Activated T-helper 1 cell treated with anti-CD3 and anti-CD28 coated beads, Interleukin-12 subunit alpha, Interleukin-12 subunit beta, Interleukin-2, Interleukin-4 antibody, amounts not matched to agents 30 ng/mL and 10 ng/mL and 1 ng/mL, durations not matched to agents 14 hours and 24 hours and 36 hours (primary cell): ENCODE results near the gene HIVEP1. TPM values are rescaled to one million over a fixed set of nuclear protein-coding genes. Genes with fewer than 3 reads are reported as not detected.

ENCODE experiments used
- DNase-seq: peaks from one replicate; pipeline ENCODE4 v3.0.0; 2021; ENCODE audit warnings: low spot score
- H3K27ac Mint-ChIP-seq: one replicate; pipeline ENCODE4 v1.8.0; 2021; ENCODE audit warnings: mild to moderate bottlenecking, mixed read lengths
- H3K27me3 Mint-ChIP-seq: one replicate; pipeline ENCODE4 v1.8.0; 2022; ENCODE audit warnings: mild to moderate bottlenecking, moderate library complexity, mixed read lengths; ENCODE audit not compliant: insufficient read depth
- H3K36me3 Mint-ChIP-seq: one replicate; pipeline ENCODE4 v1.8.0; 2021; ENCODE audit warnings: low read depth, mixed read lengths
- H3K4me1 Mint-ChIP-seq: one replicate; pipeline ENCODE4 v1.8.0; 2021; ENCODE audit warnings: low read depth, mixed read lengths
- H3K4me3 Mint-ChIP-seq: one replicate; pipeline ENCODE4 v1.8.0; 2021; ENCODE audit warnings: mild to moderate bottlenecking, moderate library complexity, mixed read lengths
- H3K9me3 Mint-ChIP-seq: one replicate; pipeline ENCODE4 v1.8.0; 2021; ENCODE audit warnings: mixed read lengths
- intact Hi-C: fragments of 100-400 bp; cut with micrococcal nuclease; formaldehyde crosslinking; loops from one replicate; pipeline ENCODE4 v1.15.1; 2024
- total RNA-seq: library from RNA; stranded (reverse); gene quantifications from 2 replicates; pipeline ENCODE4 v1.2.3, GENCODE V29; 2022

HIVEP1 gene
- total RNA-seq, 1 donor from 2014 or later = 69.8 TPM

DNA sequence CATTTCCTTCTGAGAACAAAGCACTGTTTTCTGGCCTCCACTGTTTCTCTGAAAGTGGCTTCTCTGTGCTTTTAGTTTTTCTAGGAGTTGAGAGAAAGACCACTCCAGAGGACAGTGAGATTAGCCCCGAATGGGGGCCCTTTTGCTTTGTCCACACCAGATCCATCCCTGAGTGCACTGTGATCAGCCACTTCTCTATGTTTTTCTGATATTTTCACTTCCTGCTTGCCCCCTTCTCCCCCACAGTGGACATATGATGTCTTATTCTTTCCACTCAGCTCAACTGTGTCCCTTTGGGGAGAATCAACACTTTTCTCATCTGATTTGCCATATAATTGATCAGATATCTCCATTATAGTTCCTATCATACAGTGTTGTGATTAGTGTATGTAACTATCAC is 35.6 kb upstream of the HIVEP1 start:
- no peak for DNase-seq
- intact Hi-C loops = no loop called here
- Mint-ChIP-seq H3K27ac (no peak overlapping the region), H3K9me3 (no peaks in the 10 kb centered on the region), H3K4me3 (no peak overlapping the region), H3K27me3 (peaks cover 3% of the 10 kb centered on the region), H3K4me1 (peaks cover 29% of the 10 kb centered on the region), H3K36me3 (no peaks in the 10 kb centered on the region)

- DNase-seq = no peak
- no peak overlapping the region for H3K27ac Mint-ChIP-seq
- H3K27me3 Mint-ChIP-seq = peaks cover 3% of the 10 kb centered on the region
- intact Hi-C loops = no loop called here
- H3K9me3 Mint-ChIP-seq = no peaks in the 10 kb centered on the region
- peaks cover 29% of the 10 kb centered on the region for H3K4me1 Mint-ChIP-seq
- no peak overlapping the region for H3K4me3 Mint-ChIP-seq
- H3K36me3 Mint-ChIP-seq = no peaks in the 10 kb centered on the region
These were observed 34.9 kb upstream of the HIVEP1 start for GRCh38 chr6:11977193-11977592.

- intact Hi-C loops = no loop called here
- Mint-ChIP-seq H3K36me3 (no peaks in the 10 kb centered on the region), H3K27ac (no peak overlapping the region), H3K4me3 (no peak overlapping the region), H3K4me1 (peaks cover 29% of the 10 kb centered on the region), H3K27me3 (peaks cover 2% of the 10 kb centered on the region), H3K9me3 (no peaks in the 10 kb centered on the region)
- no peak for DNase-seq
These were observed 34.4 kb upstream of the HIVEP1 start for GRCh38 chr6:11977738-11978137.

- H3K36me3 Mint-ChIP-seq = no peaks in the 10 kb centered on the region
- no peak for DNase-seq
- peaks cover 33% of the 10 kb centered on the region for H3K4me1 Mint-ChIP-seq
- intact Hi-C loops = no loop called here
- H3K4me3 Mint-ChIP-seq = no peak overlapping the region
- H3K9me3 Mint-ChIP-seq = no peaks in the 10 kb centered on the region
- peak overlapping the region; percentile 25 for H3K27ac Mint-ChIP-seq
- no peaks in the 10 kb centered on the region for H3K27me3 Mint-ChIP-seq
These were observed 33.7 kb upstream of the HIVEP1 start for GRCh38 chr6:11978169-11978987.

GRCh38 chr6:11979866-11980265 is 32.2 kb upstream of the HIVEP1 start:
- no peaks in the 10 kb centered on the region for H3K36me3 Mint-ChIP-seq
- peaks cover 34% of the 10 kb centered on the region for H3K4me1 Mint-ChIP-seq
- H3K27me3 Mint-ChIP-seq = no peaks in the 10 kb centered on the region
- no peak for DNase-seq
- intact Hi-C loops = no loop called here
- H3K4me3 Mint-ChIP-seq = no peak overlapping the region
- no peak overlapping the region for H3K27ac Mint-ChIP-seq
- no peaks in the 10 kb centered on the region for H3K9me3 Mint-ChIP-seq

- no peaks in the 10 kb centered on the region for H3K9me3 Mint-ChIP-seq
- no peaks in the 10 kb centered on the region for H3K27me3 Mint-ChIP-seq
- H3K27ac Mint-ChIP-seq = no peak overlapping the region
- H3K4me3 Mint-ChIP-seq = no peak overlapping the region
- no peak for DNase-seq
- no peaks in the 10 kb centered on the region for H3K36me3 Mint-ChIP-seq
- intact Hi-C loops = no loop called here
- peaks cover 10% of the 10 kb centered on the region for H3K4me1 Mint-ChIP-seq
These were observed 28.8 kb upstream of the HIVEP1 start for GRCh38 chr6:11983306-11983705.

- DNase-seq = no peak
- intact Hi-C loops = no loop called here
- Mint-ChIP-seq H3K36me3 (no peaks in the 10 kb centered on the region), H3K27ac (no peak overlapping the region), H3K4me1 (peaks cover 8% of the 10 kb centered on the region), H3K9me3 (no peaks in the 10 kb centered on the region), H3K4me3 (no peak overlapping the region), H3K27me3 (peaks cover 4% of the 10 kb centered on the region)
These were observed 24.7 kb upstream of the HIVEP1 start for GRCh38 chr6:11987386-11987785.

- H3K4me3 Mint-ChIP-seq = no peak overlapping the region
- intact Hi-C loops = no loop called here
- no peak overlapping the region for H3K27ac Mint-ChIP-seq
- no peaks in the 10 kb centered on the region for H3K9me3 Mint-ChIP-seq
- DNase-seq = no peak
- H3K36me3 Mint-ChIP-seq = no peaks in the 10 kb centered on the region
- no peaks in the 10 kb centered on the region for H3K4me1 Mint-ChIP-seq
- H3K27me3 Mint-ChIP-seq = peaks cover 4% of the 10 kb centered on the region
These were observed 22.7 kb upstream of the HIVEP1 start for GRCh38 chr6:11989386-11989785.

- Mint-ChIP-seq H3K27me3 (peaks cover 4% of the 10 kb centered on the region), H3K4me1 (no peaks in the 10 kb centered on the region), H3K4me3 (no peak overlapping the region), H3K36me3 (no peaks in the 10 kb centered on the region), H3K27ac (no peak overlapping the region), H3K9me3 (peaks cover 2% of the 10 kb centered on the region)
- DNase-seq = no peak
- intact Hi-C loops = no loop called here
These were observed 20.0 kb upstream of the HIVEP1 start for GRCh38 chr6:11992086-11992485.

DNA sequence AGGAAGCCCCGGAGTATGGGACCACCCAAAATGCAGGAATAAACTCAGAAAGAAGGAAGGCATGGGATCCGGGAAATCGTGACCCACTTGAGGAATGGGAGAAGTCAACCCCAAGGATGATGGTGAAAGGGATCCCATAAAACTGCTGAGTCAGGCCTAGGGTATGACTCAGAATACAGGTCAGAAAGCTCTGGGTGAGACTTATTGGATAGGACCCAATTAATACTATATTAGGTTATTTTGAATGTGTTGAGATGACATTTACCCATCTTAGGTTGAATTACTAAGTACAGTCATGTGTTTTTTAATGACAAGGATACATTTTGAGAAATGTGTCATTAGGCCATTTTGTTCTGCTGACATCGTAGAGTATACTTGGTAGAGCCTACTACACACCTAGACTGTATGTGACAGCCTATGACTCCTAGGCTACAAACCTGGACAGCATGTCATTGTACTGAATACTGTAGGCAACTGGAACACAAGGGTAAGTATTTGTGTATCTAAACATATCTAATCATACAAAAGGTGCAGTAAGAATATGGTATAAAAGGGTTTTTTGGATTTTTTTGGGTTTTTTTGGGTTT is 17.1 kb upstream of the HIVEP1 start:
- peaks cover 9% of the 10 kb centered on the region for H3K9me3 Mint-ChIP-seq
- no peak overlapping the region for H3K27ac Mint-ChIP-seq
- no peaks in the 10 kb centered on the region for H3K27me3 Mint-ChIP-seq
- no peak for DNase-seq
- H3K4me1 Mint-ChIP-seq = no peaks in the 10 kb centered on the region
- intact Hi-C loops = no loop called here
- no peak overlapping the region for H3K4me3 Mint-ChIP-seq
- H3K36me3 Mint-ChIP-seq = peaks cover 4% of the 10 kb centered on the region

DNA sequence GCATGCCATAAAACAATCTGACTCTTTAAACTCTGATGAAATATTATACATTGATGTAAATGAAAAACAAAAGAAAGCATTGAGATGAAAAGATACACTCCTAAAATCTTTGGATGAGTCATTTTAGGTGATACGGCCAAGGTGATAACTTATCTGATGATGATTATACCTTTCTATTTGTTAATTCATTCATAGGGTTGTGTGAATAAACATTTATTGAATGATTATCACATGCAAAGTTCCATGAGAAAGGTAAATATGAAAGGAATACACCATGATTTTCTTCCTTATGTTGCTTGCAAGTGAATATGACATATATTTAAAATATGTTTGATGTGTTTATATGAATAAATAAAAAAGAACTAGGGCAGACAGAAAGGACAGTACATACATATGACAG is 15.4 kb upstream of the HIVEP1 start:
- no peaks in the 10 kb centered on the region for H3K27me3 Mint-ChIP-seq
- DNase-seq = no peak
- H3K27ac Mint-ChIP-seq = no peak overlapping the region
- H3K4me3 Mint-ChIP-seq = no peak overlapping the region
- H3K36me3 Mint-ChIP-seq = peaks cover 4% of the 10 kb centered on the region
- peaks cover 9% of the 10 kb centered on the region for H3K9me3 Mint-ChIP-seq
- H3K4me1 Mint-ChIP-seq = no peaks in the 10 kb centered on the region
- intact Hi-C loops = no loop called here

DNA sequence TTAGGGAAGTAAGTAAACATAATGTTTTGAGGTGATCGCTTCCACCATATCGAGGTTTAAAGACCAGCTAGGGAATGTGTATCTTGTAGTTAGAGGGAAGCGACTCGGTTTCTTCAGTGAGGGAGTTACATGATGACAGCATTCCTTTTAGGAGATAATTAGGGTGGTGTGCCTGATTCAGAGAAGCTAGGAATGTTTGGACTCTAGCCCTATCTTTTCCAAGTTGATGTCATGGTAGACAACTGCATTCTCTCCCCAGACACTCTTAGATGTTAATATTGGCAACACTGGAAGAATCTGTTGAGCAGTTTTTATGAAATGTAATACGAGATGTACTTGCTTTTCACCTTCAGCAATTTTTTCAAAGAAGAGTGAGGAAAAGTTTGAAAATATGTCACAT is 12.9 kb upstream of the HIVEP1 start:
- H3K27ac Mint-ChIP-seq = no peak overlapping the region
- no peak overlapping the region for H3K4me3 Mint-ChIP-seq
- no peaks in the 10 kb centered on the region for H3K4me1 Mint-ChIP-seq
- peaks cover 4% of the 10 kb centered on the region for H3K36me3 Mint-ChIP-seq
- no peaks in the 10 kb centered on the region for H3K27me3 Mint-ChIP-seq
- no peak for DNase-seq
- peaks cover 9% of the 10 kb centered on the region for H3K9me3 Mint-ChIP-seq
- intact Hi-C loops = no loop called here

GRCh38 chr6:12000174-12000573 is 11.9 kb upstream of the HIVEP1 start:
- no peaks in the 10 kb centered on the region for H3K27me3 Mint-ChIP-seq
- H3K27ac Mint-ChIP-seq = no peak overlapping the region
- H3K36me3 Mint-ChIP-seq = peaks cover 4% of the 10 kb centered on the region
- H3K4me3 Mint-ChIP-seq = no peak overlapping the region
- no peak for DNase-seq
- H3K4me1 Mint-ChIP-seq = no peaks in the 10 kb centered on the region
- H3K9me3 Mint-ChIP-seq = peaks cover 9% of the 10 kb centered on the region
- intact Hi-C loops = no loop called here
